Measurements from ENCODE around the gene XG. TPM values are rescaled to one million over a fixed set of nuclear protein-coding genes. Genes with fewer than 3 reads are reported as not detected.

Gene XG
- total and polyA plus RNA-seq, 9 of the 15 experiments (the other 6 are each of a cell fraction or from before 2014, with no cell fraction given), result 0.03 to 0.12 TPM; not detected in 7

GRCh38 chrX:2840961-2841360, 89.1 kb downstream of the XG start:
- CTCF ChIA-PET (ENCODE audit: low intra/inter-chr PET ratio), result no interaction called here
- WGBS (ENCODE audit: insufficient coverage, low coverage, missing lambda C conversion rate), result 7% methylated on average over 1 of the region's 1 CpG
- FAIRE-seq, result no peak
- TF ChIP-seq TAF1 (IDR thresholded peaks at IDR 0.05; ENCODE audit: control insufficient read depth, extremely low read depth, insufficient read depth, low read length, severe bottlenecking), result no peak
- no peak for TF ChIP-seq RNF219 (CRISPR knock-in tag; IDR thresholded peaks at IDR 0.05)
- TF ChIP-seq HES1 (IDR thresholded peaks at IDR 0.05; ENCODE audit: low read depth), result no peak
- TF ChIP-seq NCOA2 (IDR thresholded peaks at IDR 0.05; ENCODE audit: partially characterized antibody in 2 of 2), result no peak
- TF ChIP-seq, protein P1, sequence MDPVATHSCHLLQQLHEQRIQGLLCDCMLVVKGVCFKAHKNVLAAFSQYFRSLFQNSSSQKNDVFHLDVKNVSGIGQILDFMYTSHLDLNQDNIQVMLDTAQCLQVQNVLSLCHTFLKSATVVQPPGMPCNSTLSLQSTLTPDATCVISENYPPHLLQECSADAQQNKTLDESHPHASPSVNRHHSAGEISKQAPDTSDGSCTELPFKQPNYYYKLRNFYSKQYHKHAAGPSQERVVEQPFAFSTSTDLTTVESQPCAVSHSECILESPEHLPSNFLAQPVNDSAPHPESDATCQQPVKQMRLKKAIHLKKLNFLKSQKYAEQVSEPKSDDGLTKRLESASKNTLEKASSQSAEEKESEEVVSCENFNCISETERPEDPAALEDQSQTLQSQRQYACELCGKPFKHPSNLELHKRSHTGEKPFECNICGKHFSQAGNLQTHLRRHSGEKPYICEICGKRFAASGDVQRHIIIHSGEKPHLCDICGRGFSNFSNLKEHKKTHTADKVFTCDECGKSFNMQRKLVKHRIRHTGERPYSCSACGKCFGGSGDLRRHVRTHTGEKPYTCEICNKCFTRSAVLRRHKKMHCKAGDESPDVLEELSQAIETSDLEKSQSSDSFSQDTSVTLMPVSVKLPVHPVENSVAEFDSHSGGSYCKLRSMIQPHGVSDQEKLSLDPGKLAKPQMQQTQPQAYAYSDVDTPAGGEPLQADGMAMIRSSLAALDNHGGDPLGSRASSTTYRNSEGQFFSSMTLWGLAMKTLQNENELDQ (CRISPR knock-in tag; IDR thresholded peaks at IDR 0.05; ENCODE audit: borderline replicate concordance), result no peak
- no peak for TF ChIP-seq CREB3 (tag; conservative IDR thresholded peaks at IDR 0.05; ENCODE audit: low read depth)
- TF ChIP-seq, protein P2, sequence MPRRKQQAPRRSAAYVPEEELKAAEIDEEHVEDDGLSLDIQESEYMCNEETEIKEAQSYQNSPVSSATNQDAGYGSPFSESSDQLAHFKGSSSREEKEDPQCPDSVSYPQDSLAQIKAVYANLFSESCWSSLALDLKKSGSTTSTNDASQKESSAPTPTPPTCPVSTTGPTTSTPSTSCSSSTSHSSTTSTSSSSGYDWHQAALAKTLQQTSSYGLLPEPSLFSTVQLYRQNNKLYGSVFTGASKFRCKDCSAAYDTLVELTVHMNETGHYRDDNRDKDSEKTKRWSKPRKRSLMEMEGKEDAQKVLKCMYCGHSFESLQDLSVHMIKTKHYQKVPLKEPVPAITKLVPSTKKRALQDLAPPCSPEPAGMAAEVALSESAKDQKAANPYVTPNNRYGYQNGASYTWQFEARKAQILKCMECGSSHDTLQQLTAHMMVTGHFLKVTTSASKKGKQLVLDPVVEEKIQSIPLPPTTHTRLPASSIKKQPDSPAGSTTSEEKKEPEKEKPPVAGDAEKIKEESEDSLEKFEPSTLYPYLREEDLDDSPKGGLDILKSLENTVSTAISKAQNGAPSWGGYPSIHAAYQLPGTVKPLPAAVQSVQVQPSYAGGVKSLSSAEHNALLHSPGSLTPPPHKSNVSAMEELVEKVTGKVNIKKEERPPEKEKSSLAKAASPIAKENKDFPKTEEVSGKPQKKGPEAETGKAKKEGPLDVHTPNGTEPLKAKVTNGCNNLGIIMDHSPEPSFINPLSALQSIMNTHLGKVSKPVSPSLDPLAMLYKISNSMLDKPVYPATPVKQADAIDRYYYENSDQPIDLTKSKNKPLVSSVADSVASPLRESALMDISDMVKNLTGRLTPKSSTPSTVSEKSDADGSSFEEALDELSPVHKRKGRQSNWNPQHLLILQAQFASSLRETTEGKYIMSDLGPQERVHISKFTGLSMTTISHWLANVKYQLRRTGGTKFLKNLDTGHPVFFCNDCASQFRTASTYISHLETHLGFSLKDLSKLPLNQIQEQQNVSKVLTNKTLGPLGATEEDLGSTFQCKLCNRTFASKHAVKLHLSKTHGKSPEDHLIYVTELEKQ (CRISPR knock-in tag; IDR thresholded peaks at IDR 0.05), result no peak
- no peak for TF ChIP-seq DLX4 (CRISPR knock-in tag; IDR thresholded peaks at IDR 0.05)
- TF ChIP-seq GABPA (tag; conservative IDR thresholded peaks at IDR 0.05; ENCODE audit: low read depth), result no peak

More at GRCh38 chrX:2840961-2841360, 89.1 kb downstream of the XG start:
- Histone ChIP-seq H3K27me3 (ENCODE audit: control insufficient read depth in 2 of 2, insufficient read depth in 2 of 2, low read length in 2 of 2) (no peaks in the 10 kb centered on the region), H3K9me1 (ENCODE audit: control insufficient read depth, insufficient read depth, low read length) (no peaks in the 10 kb centered on the region), H3K27ac (ENCODE audit: extremely low read depth, low read depth, low read length) (no peak overlapping the region), H3K4me2 (ENCODE audit: insufficient read depth, low read length) (no peak overlapping the region), H3K4me1 (replicated peaks in 1 of 2; ENCODE audit: control insufficient read depth in 2 of 2, insufficient read depth in 2 of 2, low read length in 2 of 2) (no peaks in the 10 kb centered on the region), H4K20me1 (replicated peaks; ENCODE audit: control insufficient read depth, insufficient read depth, low read length) (no peaks in the 10 kb centered on the region), H3K79me2 (ENCODE audit: control insufficient read depth, insufficient read depth, low read length) (no peaks in the 10 kb centered on the region), H3K9me3 (replicated peaks; ENCODE audit: control insufficient read depth, insufficient read depth, low read depth, low read length) (peaks cover 3% of the 10 kb centered on the region; the same call in 1 of the 2 replicates), H3K4me3 (no peak overlapping the region), H3K9ac (ENCODE audit: insufficient read depth in 1 of 2, low read depth in 2 of 2, low read length in 2 of 2) (no peak overlapping the region), H2AFZ (ENCODE audit: low read depth, low read length) (no peak overlapping the region), H3K36me3 (ENCODE audit: control insufficient read depth, insufficient read depth, low read length) (no peaks in the 10 kb centered on the region)
- intact Hi-C loops (cut with micrococcal nuclease) (no loop called here), in situ Hi-C loops (cut with MboI) (no loop called here)
- DNase-seq (ENCODE audit: extremely low read depth in 1 of 4, low spot score in 3 of 4) (no peak), ATAC-seq (no peak)
- no TSS peak for BruUV-seq (replicated peaks)
- POLR2A ChIA-PET, result no interaction called here
